GM21526 (cell line): Measurements from ENCODE around the gene KRTAP10-9.
"Not testable (repeated sequence)": the region's sequence is repeated elsewhere in the genome, so short reads cannot be mapped to it uniquely, and the experiment has no call there.

Source experiments
- ATAC-seq: cut with Tn5 transposase; IDR thresholded peaks from one replicate; pipeline ENCODE4 v1.9.1; 2021; ENCODE audit warnings: moderate library complexity; ENCODE audit not compliant: unreplicated experiment, low FRiP score

KRTAP10-9 gene

GRCh38 chr21:44637018-44637850 is 10.3 kb downstream of the KRTAP10-9 start, which contains the start of gene KRTAP10-10:
KRTAP10-10 (plus strand) TSS chr21:44637356; CDS start chr21:44637418, 62 bp downstream.
- no peak for ATAC-seq

GRCh38 chr21:44637851-44638348 is 11.0 kb downstream of the KRTAP10-9 start:
- not testable (repeated sequence) for ATAC-seq

- not testable (repeated sequence) for ATAC-seq
Measured at GRCh38 chr21:44638506-44639330, 11.8 kb downstream of the KRTAP10-9 start.

- no peak for ATAC-seq
Measured at GRCh38 chr21:44639331-44639655, 12.4 kb downstream of the KRTAP10-9 start.

GRCh38 chr21:44640761-44641160 is 13.9 kb downstream of the KRTAP10-9 start:
- ATAC-seq = no peak

- ATAC-seq = no peak
Measured at GRCh38 chr21:44643741-44644310, 16.9 kb downstream of the KRTAP10-9 start.

DNA sequence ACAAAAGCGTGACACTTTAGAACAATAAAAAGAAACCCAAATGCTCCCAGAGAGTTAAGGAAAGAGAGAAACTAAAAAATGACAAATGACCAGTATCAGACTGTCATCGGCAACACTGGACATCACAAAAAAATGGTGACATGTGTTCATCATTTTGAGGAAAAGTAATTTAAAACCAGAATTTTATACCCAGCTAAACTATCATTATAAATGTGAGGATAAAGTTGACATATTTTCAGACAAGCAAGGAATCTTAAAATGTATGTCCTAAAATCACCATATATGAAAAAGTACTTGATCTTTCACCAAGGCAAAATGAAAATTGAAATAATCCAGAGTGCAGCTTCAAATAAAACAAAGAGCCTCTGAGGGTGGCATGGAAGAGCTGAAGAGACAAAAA is 18.0 kb downstream of the KRTAP10-9 start:
- no peak for ATAC-seq

DNA sequence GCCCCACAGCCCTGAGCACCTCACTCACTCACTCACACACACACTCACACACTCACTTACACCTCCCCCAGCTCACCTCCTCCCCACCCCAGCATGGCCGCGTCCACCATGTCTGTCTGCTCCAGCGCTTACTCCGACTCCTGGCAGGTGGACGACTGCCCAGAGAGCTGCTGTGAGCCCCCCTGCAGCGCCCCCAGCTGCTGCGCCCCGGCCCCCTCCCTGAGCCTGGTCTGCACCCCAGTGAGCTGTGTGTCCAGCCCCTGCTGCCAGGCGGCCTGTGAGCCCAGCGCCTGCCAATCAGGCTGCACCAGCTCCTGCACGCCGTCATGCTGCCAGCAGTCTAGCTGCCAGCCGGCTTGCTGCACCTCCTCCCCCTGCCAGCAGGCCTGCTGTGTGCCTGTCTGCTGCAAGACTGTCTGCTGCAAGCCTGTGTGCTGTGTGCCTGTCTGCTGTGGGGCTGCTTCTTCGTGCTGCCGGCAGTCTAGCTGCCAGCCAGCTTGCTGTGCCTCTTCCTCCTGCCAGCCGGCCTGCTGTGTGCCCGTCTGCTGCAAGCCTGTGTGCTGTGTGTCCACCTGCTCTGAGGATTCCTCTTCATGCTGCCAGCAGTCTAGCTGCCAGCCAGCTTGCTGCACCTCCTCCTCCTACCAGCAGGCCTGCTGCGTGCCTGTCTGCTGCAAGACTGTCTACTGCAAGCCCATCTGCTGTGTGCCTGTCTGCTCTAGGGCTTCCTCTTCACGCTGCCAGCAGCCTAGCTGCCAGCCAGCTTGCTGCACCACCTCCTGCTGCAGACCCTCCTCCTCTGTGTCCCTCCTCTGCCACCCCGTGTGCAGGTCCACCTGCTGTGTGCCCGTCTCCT is 19.7 kb downstream of the KRTAP10-9 start, which contains the start of gene KRTAP10-11:
Gene KRTAP10-11, plus strand, starts transcription at position 49 of the 856 bp plus-strand sequence. Its CDS starts 45 bp downstream, at position 94.
- not testable (repeated sequence) for ATAC-seq

- ATAC-seq = no peak
Measured at GRCh38 chr21:44647222-44647552, 20.3 kb downstream of the KRTAP10-9 start.

GRCh38 chr21:44648557-44649311 is 21.8 kb downstream of the KRTAP10-9 start:
- ATAC-seq = no peak

GRCh38 chr21:44649521-44650100 is 22.7 kb downstream of the KRTAP10-9 start:
- no peak for ATAC-seq

- ATAC-seq = no peak
Measured at GRCh38 chr21:44650265-44650972, 23.5 kb downstream of the KRTAP10-9 start.

DNA sequence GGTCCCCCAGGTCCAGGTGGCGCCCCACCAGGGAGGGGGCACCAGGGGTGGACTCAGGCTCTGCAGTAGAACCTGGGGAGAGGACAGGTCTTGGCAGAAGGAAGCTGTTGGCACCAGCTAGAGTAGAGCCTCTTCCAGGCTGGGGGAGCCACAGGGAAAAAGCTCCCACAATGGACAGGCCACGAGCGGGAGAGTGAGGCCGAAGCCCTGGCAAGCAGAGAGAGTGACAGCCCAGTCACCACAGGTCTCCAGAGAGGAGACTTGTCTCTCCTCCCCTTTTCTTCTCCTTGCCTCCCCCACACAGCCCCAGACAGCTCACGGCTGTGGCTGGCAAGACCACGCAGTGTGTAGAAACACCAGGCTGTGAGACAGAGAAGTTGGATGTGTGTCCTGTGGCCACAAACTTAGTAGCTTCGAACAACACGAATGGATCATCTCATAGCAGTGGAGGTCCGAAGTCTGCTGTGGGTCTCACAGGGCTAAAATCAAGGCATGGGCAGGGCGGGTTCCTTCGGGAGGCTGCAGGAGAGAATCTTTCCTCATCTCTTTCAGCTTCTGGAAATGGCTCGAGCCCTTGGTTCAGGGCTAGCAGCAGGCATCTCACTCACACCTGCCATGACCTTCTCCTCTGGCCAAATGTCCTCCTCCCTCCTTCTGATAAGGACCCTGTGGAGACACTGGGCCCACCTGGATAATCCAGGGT is 24.2 kb downstream of the KRTAP10-9 start:
- no peak for ATAC-seq

DNA sequence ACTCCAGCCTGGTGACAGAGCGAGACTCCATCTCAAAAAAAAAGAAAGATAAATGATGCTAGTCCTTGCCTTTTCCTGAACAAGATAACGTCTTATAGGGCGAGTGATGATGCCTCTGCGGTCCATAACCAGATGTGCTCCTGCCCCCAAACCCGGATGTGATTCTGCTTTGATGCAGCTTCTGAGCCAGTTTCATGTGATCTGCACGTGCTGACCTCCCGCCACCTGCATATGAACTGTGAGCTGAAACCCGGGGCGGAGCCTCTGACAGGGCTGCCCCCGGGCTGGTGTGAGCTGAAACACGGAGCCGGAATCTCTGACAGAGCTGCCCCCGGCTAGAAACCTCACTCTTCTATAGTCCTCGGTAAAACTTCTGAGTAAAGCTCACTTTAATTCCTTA is 26.2 kb downstream of the KRTAP10-9 start:
- no peak for ATAC-seq

GRCh38 chr21:44653656-44654575 is 27.0 kb downstream of the KRTAP10-9 start:
- no peak for ATAC-seq

GRCh38 chr21:44654576-44655175 is 27.8 kb downstream of the KRTAP10-9 start, which contains the start of gene KRTAP12-4:
KRTAP12-4 (minus strand) TSS chr21:44654659; CDS start chr21:44654614, 45 bp downstream.
- ATAC-seq = no peak
